A673 (cell line): Measurements from ENCODE around the gene DDAH1. TPM values are rescaled to one million over a fixed set of nuclear protein-coding genes. Genes with fewer than 3 reads are reported as not detected.

Experiments used
- BruUV-seq: library from RNA; stranded (reverse); fragments of 400-500 nt; replicated peaks from 2 replicates; lab custom pipeline; 2021; lab: Mats Ljungman, UMichigan
- CTCF ChIA-PET: fragments of 300-600 bp; sonication (Branson Sonifier 250); formaldehyde crosslinking; loops from one replicate; lab custom pipeline; 2022; ENCODE audit warnings: antibody characterized with exemption; lab: Charles Lee
- POLR2A ChIA-PET: fragments of 300-600 bp; sonication (Branson Sonifier 250); formaldehyde crosslinking; loops from one replicate; lab custom pipeline; 2022; ENCODE audit warnings: antibody characterized with exemption; ENCODE audit not compliant: low non-redundant PET; lab: Charles Lee
- DNase-seq: peaks from one replicate; pipeline ENCODE4 v3.0.0-alpha.2; 2015; ENCODE audit warnings: low spot score
- H3K27ac ChIP-seq: fragments of 200-600 bp; sonication (generic); 2 replicates; pipeline ENCODE4 v1.5.1; 2016; ENCODE audit warnings: mixed run types, low read depth, mild to moderate bottlenecking, mixed read lengths, antibody characterized with exemption, low read length; ENCODE audit not compliant: poor library complexity, severe bottlenecking
- H3K27me3 ChIP-seq: fragments of 200-600 bp; sonication (generic); replicated peaks from 2 replicates; pipeline ENCODE4 v1.6.1; 2017; ENCODE audit warnings: mixed run types, low read depth, mild to moderate bottlenecking, mixed read lengths, antibody characterized with exemption, low read length; ENCODE audit not compliant: insufficient read depth, poor library complexity
- H3K36me3 ChIP-seq: fragments of 200-600 bp; sonication (generic); 2 replicates; pipeline ENCODE4 v1.6.1; 2016; ENCODE audit warnings: mixed run types, mild to moderate bottlenecking, mixed read lengths, antibody characterized with exemption, low read length; ENCODE audit not compliant: insufficient read depth, poor library complexity, severe bottlenecking
- H3K4me1 ChIP-seq: fragments of 200-600 bp; sonication (generic); 2 replicates; pipeline ENCODE4 v1.6.1; 2017; ENCODE audit warnings: mixed run types, mild to moderate bottlenecking, mixed read lengths, antibody characterized with exemption, low read length; ENCODE audit not compliant: insufficient read depth, poor library complexity, severe bottlenecking
- H3K4me3 ChIP-seq: fragments of 200-600 bp; sonication (generic); 2 replicates; pipeline ENCODE4 v1.5.1; 2016; ENCODE audit warnings: low read depth, mixed run types, mild to moderate bottlenecking, mixed read lengths, low read length; ENCODE audit not compliant: poor library complexity, severe bottlenecking
- H3K9me3 ChIP-seq: fragments of 200-600 bp; sonication (generic); 2 replicates; pipeline ENCODE4 v1.6.1; 2016; ENCODE audit warnings: mixed run types, low read depth, mild to moderate bottlenecking, mixed read lengths, antibody characterized with exemption, low read length; ENCODE audit not compliant: poor library complexity, severe bottlenecking
- CTCF ChIP-seq: fragments of 300-800, 200-600 bp; sonication (generic); conservative IDR thresholded peaks from 2 replicates; pipeline ENCODE4 v1.5.1; 2017; ENCODE audit warnings: low read depth, mild to moderate bottlenecking, antibody characterized with exemption, low read length, moderate library complexity, mixed read lengths
- EZH2 ChIP-seq: fragments of 200-600 bp; sonication (generic); IDR thresholded peaks from 2 replicates; pipeline ENCODE4 v1.6.1; 2017; ENCODE audit warnings: borderline replicate concordance, low read depth, mild to moderate bottlenecking, mixed read lengths, antibody characterized with exemption, low read length; ENCODE audit not compliant: poor library complexity, severe bottlenecking
- intact Hi-C: fragments of 100-400 bp; cut with micrococcal nuclease; formaldehyde crosslinking; loops from one replicate; pipeline ENCODE4 v1.10.0; 2022; ENCODE audit not compliant: unreplicated experiment
- total RNA-seq: library from RNA; stranded (reverse); gene quantifications from 2 replicates; pipeline ENCODE4 v1.2.3, GENCODE V29; 2021

The DDAH1 gene
- total RNA-seq, 1 experiment from 2014 or later = 32.5 TPM

GRCh38 chr1:85465786-85466134, 801 bp upstream of the DDAH1 start:
- BruUV-seq = no TSS peak
- Histone ChIP-seq H3K27ac (no peak overlapping the region), H3K9me3 (no peaks in the 10 kb centered on the region), H3K27me3 (no peaks in the 10 kb centered on the region), H3K4me1 (peaks cover 3% of the 10 kb centered on the region), H3K4me3 (peak overlapping the region; percentile 87), H3K36me3 (no peaks in the 10 kb centered on the region)
- CTCF ChIA-PET = interaction anchor here (0.6 kb wide), 1 partner anchor 64 kb away, joined by 7 read pairs; no protein-coding TSS in a partner anchor
- POLR2A ChIA-PET = no interaction called here
- intact Hi-C loops = no loop called here
- TF ChIP-seq EZH2 (no peak), CTCF (no peak)
- no peak for DNase-seq

GRCh38 chr1:85464497-85465098, 361 bp downstream of the DDAH1 start:
- no peaks in the 10 kb centered on the region for H3K27me3 ChIP-seq
- POLR2A ChIA-PET = no interaction called here
- peaks cover 3% of the 10 kb centered on the region for H3K4me1 ChIP-seq
- no peaks in the 10 kb centered on the region for H3K9me3 ChIP-seq
- intact Hi-C loops = no loop called here
- peak overlapping the region; percentile 71 for H3K27ac ChIP-seq
- H3K36me3 ChIP-seq = no peaks in the 10 kb centered on the region
- H3K4me3 ChIP-seq = peak overlapping the region; percentile 87
- BruUV-seq = no TSS peak
- DNase-seq = peak; percentile 70
- TF ChIP-seq EZH2 (no peak), CTCF (no peak)
- CTCF ChIA-PET = interaction anchor here (1.6 kb wide), 1 partner anchor 156 kb away, joined by 4 read pairs; no protein-coding TSS in a partner anchor

- intact Hi-C loops = no loop called here
- peak; percentile 31 for DNase-seq
- Histone ChIP-seq H3K9me3 (no peaks in the 10 kb centered on the region), H3K27ac (peak overlapping the region; percentile 71), H3K36me3 (no peaks in the 10 kb centered on the region), H3K4me3 (peak overlapping the region; percentile 87), H3K4me1 (peaks cover 6% of the 10 kb centered on the region), H3K27me3 (no peaks in the 10 kb centered on the region)
- no peak for TF ChIP-seq CTCF
- no peak for TF ChIP-seq EZH2
- ChIA-PET CTCF (interaction anchor here (1.6 kb wide), 1 partner anchor 156 kb away, joined by 4 read pairs; no protein-coding TSS in a partner anchor), POLR2A (interaction anchor here (0.6 kb wide), 1 partner anchor 117 kb away, joined by 3 read pairs; the partner anchor contains the start of gene CCN1)
- BruUV-seq = no TSS peak
Observed at GRCh38 chr1:85463731-85464496, 1.0 kb downstream of the DDAH1 start.
